GM19351 (cell line): ENCODE measurements around the gene ARSG.
A peak's percentile ranks its signal among the peaks of the same experiment; 100 is the strongest.
"Not testable (repeated sequence)": the region's sequence is repeated elsewhere in the genome, so short reads cannot be mapped to it uniquely, and the experiment has no call there.

Source experiments
- ATAC-seq: cut with Tn5 transposase; IDR thresholded peaks from one replicate; pipeline ENCODE4 v1.9.1; 2021; ENCODE audit warnings: mild to moderate bottlenecking, moderate library complexity; ENCODE audit not compliant: unreplicated experiment

The ARSG gene

DNA sequence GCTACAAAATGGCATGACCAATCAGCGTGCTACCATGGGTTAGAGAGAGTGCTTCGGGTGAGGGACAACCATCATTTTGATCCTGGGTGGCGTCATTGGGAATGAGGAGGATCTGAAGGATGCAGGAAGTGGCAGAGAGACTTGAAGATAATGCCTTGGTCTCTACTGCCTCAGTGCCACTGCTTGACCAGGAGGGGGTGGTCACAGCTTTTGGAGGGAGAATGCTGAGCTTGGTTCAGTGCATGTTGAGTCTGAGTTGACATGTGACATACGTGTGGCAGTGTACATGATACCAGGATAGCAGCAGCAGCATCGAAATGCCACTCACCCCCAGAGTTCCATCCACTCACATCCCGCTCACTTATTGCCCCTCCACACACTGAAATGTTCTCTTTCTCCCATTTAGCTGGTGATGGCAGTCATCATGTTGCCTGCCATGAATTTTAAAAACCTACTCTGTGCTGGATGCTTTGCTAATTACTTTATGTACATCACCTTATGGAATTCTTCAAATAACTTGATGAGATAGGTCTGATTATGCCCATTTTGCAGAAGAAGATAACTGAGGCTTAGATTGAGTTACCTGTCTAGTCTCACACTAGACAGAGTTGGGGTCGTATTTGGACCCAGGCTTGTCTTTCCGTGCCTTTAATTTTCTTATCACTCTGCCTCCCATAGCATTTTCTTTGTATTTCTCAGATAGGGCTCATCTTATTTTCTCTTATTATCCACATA, 36.7 kb downstream of the ARSG start:
- no peak for ATAC-seq

DNA sequence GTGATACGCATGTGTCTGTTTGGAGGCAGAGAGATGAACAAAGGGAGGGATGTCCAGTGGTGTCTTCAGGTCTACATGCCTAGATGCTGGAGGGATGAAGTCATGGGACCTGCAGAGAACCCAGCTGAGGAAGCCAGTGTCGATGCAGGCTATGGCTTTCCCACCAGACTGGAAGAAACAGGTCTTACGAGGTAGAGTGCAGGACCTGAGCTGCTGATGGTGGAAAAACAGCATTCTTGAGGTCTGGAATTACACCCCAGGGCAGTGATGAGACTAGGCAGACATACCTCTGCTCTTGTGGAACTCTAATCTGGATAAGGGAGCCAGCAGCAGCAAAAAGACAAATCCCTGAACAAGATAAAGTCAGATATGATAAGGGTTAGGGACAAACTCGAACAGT, 37.4 kb downstream of the ARSG start:
- ATAC-seq, result no peak

DNA sequence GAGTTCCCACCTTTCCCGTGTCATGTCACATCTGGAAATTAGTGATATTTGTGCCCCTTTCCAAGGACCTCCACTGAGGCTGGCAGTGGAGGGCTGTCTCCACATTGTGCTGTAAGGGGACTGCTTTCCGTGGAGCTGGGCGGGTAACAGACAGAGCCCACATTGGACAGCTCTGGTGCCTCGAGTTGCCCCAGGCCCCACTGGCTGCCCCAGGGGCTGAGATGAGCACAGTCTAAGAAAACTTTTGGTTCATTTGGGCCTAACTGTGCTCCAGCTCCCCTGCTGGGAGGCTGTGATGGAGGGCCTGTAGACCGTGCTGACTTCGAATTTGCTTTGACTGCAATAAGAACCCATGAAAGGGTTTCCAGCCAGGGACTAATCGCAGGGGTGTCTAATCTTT, 38.0 kb downstream of the ARSG start:
- ATAC-seq, result no peak

DNA sequence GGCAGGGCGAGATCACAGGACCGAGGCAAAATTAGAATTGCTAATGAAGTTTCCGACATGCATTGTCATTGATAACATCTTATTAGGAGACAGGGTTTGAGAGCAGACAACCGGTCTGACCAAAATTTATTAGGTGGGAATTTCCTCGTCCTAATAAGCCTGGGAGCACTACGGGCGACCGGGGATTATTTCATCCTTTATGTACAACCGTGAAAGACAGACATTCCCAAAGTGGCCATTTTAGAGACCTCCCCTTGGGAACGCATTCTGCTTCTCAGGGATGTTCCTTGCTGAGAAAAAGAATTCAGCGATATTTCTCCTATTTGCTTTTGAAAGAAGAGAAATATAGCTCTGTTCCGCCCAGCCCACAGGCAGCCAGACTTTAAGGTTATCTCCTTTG, 40.6 kb downstream of the ARSG start:
- ATAC-seq, result not testable (repeated sequence)

DNA sequence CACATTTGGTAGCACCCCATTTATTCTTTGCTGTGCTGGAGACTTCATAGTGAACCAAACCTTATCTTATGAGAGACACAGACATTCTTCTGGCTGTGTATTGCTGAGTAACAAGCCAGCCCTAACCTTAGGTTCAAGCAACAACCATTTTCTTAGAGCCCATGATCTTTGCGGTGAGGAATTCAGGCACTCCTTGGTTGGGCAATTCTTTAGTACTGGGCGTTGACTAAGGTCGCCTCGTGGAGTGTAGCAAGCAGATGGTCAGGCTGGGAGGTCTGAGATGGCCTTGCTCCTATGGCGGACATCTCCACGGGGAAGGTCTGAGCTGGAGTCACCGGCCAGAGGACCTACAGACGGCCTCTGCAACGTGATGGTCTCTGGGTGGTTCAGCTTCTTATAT, 43.1 kb downstream of the ARSG start:
- ATAC-seq, result no peak

DNA sequence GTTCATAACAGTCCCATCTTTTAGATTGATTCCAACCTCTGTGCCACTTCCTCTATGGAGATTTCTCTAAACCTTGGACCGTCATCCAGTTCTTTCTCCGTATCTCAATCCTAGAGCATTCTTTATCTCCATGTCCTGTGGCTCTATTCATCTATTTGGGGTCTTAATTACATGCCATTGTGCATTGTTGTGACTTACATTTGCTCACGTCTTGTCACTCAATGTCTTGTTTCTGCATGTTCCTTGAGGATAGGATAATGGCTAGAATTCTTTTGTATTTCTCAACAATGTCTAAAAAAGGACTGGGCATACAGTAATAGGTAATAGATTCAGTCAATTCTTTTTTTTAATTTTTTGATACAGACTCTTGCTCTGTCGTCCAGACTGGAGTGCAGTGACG, 50.2 kb downstream of the ARSG start:
- ATAC-seq, result no peak

DNA sequence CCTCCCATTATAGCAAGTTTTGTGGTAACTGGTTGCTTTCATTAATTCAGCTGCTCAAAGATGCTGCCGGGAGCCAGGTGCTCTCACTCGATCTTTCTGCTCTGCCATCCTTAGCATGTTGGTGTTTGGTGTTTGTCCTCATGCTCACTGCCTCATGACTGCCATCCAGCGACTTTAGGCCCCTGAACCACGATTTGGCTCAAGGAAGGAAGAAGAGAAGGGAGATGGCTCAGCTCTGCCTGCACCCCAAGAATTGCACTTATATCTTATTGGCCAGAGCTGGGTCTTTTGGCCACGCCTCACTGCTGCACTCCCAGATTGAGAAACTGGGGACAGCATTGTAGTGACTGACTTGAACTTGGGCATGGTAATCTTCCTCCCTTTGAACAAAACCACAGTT, 52.7 kb downstream of the ARSG start:
- no peak for ATAC-seq

DNA sequence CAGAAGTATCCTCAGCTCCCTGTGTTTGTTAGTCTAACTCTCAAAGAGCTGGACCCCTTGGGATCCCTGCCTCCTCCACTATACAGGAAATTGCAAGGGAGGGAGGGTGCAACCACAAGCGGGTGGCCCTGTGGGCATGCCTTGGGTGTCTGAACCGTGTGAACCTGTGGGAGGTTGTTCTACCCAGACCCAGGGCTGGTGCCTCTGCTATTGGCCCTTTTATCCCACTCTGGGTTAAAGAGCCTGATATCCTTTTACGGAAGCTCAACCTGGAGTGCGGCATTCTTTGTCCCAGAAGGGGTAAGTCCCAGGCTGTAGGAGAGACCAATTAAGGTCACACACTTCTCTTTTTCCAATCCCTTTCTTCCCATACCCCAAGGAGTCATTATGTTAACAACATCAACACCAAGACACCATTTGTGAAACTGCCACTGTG, 53.4 kb downstream of the ARSG start:
- ATAC-seq, result no peak

DNA sequence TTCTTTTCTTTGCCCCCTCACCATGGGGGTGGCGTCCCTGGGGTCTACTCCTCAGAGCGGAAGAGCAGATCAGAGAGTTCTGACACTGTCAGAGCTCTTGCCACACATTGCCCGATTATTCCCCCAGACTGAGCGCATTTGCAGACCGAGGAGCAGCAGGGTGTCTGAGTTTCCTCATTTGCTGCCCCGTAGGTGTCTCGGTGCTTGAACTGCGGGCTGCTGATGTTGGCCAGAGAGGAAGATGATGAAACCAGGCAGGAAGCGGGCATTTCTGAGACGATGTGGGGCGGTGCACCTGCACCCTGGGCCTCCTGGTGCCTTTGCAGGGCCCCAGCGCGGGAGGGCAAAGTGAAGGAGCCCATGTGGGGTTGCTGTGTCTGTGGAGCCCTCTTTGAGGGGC, 55.2 kb downstream of the ARSG start:
- peak; percentile 70 for ATAC-seq

DNA sequence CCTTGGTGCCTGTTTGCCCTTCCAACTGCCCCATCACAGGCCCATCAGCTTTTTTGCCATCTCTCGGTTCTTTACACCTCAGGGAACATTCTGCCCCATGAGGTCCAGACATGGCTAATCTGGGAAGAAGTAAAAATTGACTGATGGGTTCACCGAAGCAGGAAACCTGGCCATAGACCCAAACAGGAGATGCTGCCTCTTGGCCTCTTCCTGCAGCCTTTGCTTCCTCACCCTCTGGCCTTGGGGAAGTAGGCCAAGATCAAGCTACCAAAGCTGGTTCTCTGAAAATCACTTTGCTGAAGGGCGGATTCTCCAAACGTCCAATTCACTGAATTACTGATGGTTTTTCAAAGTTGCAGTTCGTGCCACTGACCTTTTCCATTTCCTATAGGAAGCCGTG, 56.1 kb downstream of the ARSG start:
- ATAC-seq, result no peak

DNA sequence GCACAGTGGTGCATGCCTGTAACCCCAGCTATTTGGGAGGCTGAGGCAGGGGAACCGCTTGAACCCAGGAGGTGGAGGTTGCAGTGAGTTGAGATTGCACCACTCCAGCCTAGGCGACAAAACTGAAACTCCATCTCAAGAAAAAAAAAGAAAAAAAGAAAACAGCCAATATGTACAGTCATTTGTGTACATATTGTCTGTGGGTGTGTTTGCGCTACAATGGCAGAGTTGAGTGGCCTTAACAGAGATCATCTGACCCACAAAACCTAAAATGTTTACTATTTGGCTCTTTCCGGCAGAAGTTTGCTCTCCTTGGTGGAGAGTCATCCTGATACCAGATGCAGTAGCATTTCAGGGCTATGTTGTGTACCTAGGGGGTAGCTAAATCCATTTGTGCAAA, 57.9 kb downstream of the ARSG start:
- ATAC-seq, result peak; percentile 67

DNA sequence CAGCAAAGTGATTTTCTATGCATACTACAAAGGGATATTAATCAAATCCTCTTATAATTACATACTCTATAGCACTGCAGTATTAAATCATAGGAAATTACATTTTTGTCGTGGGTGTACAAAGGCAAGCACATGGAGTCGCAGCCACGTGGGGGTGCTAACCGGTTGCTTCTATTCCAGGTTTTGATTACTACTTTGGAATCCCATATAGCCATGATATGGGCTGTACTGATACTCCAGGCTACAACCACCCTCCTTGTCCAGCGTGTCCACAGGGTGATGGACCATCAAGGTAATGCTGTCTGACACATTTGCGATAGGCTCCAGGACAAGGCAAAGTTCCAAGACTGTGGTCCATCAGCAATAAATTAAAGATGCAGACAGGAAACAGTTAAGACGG, 60.1 kb downstream of the ARSG start:
- no peak for ATAC-seq

DNA sequence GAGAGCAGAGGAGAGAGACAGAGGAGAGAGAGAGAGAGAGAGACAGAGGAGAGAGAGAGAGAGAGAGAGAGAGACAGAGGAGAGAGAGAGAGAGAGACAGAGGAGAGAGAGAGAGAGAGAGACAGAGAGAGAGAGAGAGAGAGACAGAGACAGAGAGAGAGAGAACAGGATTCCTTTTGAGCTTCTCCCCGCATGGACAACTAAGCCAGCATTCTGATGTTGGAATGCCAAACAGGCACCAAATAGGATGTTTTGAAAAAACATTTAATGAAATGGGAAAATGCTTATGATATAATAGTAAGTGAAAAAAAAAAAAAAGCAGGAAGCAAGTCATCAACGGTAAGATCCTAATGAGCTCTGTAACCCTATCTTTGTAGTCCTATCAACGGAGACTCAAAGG, 60.7 kb downstream of the ARSG start:
- ATAC-seq, result no peak

DNA sequence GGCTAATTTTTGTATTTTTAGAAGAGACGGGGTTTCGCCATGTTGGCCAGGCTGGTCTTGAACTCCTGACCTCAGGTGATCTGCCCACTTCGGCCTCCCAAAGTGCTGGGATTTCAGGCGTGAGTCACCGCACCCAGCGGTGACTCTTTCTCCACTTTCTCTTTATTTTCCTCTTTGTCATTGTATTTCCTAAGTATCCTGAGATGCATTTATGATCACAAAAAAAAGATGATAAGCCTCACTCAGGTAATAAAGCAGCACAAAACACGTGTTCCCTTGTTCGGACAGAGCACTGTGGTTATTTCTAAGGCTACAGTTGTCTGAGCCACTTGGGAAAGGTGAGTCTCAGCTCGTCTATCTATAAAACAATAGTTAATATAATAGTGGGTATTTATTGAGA, 61.4 kb downstream of the ARSG start:
- ATAC-seq, result not testable (repeated sequence)

DNA sequence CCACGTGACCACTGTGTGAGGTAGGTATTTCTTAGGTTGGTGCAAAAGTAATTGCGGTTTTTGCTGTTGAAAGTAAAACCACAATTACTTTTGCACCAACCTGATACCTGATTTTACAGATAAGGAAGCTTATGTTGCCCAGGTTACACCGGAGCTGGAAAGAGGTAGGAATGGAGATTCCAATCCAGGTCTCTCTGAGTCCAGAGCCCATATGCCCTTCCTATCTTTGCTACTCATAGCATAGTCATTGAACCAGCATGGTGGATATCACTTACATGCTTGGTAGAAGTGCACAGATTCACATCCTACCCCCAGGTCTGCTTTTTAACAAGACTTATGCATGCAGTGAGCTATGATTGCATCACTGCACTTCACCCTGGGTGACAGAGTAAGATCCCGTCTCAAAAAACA, 61.8 kb downstream of the ARSG start:
- ATAC-seq, result no peak

DNA sequence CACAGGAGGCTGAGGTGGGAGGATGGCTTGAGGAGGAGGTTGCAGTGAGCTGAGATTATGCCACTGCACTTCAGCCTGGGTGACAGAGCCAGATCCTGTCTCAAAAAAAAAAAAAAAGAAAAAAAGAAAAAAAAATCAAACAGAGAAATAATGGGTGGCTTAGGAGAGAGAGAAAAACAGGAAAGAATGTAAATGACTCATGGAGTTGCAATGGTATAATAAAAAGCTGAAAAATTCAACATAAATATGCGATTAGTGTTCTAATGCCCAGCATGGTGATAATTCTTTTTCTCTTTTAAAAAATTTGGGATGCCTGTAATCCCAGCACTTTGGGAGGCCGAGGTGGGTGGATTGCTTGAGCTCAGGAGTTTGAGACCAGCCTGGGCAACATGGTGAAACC, 63.0 kb downstream of the ARSG start:
- not testable (repeated sequence) for ATAC-seq

DNA sequence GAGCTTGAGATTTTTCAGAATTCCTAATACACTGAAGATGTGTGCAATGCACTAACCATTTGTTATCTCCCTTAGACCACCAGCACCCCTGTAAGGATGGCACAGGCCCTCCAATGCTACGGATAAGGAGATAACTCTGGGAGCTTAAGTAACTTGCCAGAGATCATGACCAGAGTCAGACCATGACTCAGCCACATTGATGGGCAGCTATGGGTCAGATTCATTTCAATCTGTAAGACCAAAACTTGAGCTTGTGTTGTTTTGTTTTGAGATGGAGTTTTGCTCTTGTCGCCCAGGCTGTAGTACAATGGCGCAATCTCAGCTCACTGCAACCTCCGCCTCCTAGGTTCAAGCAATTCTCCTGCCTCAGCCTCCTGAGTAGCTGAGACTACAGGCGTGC, 63.8 kb downstream of the ARSG start:
- not testable (repeated sequence) for ATAC-seq

DNA sequence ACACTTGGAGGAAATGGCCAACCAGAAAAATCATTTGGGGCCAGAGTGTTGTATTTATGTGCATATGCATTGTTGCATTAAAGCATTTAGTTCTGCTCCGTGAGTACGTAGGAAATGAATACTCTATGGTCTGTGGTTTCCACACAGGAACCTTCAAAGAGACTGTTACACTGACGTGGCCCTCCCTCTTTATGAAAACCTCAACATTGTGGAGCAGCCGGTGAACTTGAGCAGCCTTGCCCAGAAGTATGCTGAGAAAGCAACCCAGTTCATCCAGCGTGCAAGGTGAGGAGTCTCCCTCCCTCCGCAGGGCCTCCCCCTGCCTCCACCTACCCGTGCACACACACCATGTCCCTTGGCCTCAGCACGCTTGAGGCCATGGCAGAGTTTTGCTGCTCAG, 65.2 kb downstream of the ARSG start:
- peak; percentile 98 for ATAC-seq

DNA sequence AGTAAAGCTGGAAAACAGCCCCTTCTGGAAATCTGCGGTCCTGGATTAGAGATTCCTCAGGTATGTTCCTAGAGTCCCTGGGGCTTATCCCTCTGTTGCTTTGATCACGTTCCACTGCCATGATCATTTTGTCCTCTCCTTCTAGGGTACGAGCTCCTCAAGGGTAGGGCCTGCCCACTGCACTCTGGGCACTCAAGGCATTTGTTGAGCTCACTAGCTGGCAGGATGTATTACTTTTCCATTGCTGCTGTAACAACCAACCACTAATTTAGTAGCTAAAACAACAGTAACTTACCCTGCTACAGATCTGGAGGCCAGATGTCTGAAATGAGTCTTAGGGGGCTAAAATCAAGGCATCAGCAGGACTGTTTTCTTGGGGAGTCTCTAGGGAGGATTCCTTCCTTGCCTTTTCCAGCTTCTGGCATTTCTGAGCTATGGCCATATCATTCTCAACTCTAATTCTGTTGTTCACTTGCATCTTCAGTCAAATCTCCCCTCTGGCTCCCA, 65.7 kb downstream of the ARSG start:
- no peak for ATAC-seq

DNA sequence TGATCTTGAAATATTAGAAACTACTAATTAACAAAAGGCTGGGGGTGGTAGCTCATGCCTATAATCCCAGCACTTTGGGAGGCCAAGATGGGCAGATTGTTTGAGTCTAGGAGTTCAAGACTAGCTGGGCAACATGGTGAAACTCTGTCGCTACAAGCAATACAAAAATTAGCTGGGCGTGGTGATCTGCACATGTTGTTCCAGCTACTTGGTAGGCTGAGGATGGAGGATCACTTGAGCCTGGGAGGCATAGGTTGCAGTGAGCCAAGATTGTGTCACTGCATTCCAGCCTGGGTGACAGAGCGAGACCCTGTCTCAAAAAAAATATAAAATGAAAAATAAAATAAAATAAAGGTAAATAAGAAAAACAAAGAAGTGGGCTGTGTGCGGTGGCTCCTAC, 66.6 kb downstream of the ARSG start:
- no peak for ATAC-seq

DNA sequence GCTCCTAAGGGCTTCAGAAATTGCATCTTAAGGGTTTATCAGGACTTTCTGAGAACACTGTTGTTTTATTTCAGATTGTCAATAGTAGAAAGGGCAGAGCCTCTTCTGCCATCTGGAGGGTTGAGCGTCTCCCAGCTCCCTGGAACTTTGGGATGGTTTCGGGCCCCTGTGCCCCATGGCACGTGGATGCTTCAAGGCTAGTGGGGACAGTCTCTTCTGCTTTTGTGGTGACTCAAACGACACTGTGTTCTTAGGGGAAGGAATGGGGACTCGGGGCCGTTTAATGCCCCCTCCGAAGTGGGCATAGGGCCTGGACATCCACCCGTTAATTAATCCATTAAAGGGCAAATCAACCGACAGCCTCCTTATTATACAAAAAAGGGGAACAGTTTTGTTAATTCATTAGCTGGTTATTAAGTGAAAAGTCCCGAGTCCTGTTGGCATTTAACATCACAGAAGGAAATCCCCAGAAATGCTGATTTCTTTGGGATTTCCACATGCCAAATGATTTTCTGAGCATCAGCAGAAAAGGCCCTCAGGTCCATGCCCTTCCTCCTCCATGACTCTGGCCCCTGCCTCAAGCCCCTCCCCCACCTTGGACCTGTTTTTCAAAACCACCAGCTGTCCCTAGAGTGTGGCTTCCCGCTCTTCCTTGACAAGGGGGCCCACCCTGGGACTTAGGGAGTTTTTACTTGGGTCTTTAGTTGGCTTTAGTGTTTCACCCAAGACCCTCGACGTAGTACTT, 68.7 kb downstream of the ARSG start:
- no peak for ATAC-seq

DNA sequence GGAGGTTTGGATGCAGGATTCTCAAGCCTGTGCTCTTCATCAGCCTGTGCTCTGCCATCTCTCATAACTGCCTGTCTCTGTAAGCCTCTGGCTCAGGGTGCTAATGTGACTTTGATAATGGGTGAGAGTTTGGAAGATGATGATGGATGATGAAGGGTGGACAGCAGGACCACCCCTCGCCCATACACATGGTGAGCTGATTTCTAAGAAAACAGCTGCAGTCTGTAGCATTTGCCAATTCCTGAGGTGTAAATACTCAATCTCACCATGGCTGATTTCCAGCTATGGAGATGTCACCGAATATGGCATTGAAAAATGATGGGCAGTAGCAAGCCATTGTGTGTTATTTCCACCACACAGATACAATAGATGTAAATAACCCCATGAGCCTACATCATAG, 74.2 kb downstream of the ARSG start:
- ATAC-seq, result no peak
